GM23248 (cell line): ENCODE measurements around the gene ICE2. TPM values are rescaled to one million over a fixed set of nuclear protein-coding genes. Genes with fewer than 3 reads are reported as not detected.

Experiments used
- DNase-seq: peaks from one replicate; pipeline ENCODE4 v3.0.0-alpha.2; 2015
- H2AFZ ChIP-seq: fragments of 200-600 bp; sonication (generic); 2 replicates; pipeline ENCODE4 v1.6.1; 2016; ENCODE audit warnings: antibody characterized with exemption
- H3F3A ChIP-seq: fragments of 200-600 bp; sonication (generic); 2 replicates; pipeline ENCODE4 v1.6.1; 2016; ENCODE audit warnings: mild to moderate bottlenecking, antibody characterized with exemption, mixed run types; ENCODE audit not compliant: insufficient read depth
- H3K27ac ChIP-seq: fragments of 200-600 bp; sonication (generic); 2 replicates; pipeline ENCODE4 v1.5.1; 2016; ENCODE audit warnings: mild to moderate bottlenecking
- H3K27me3 ChIP-seq: fragments of 200-600 bp; sonication (generic); replicated peaks from 2 replicates; pipeline ENCODE4 v1.6.1; 2016; ENCODE audit warnings: mild to moderate bottlenecking; ENCODE audit not compliant: insufficient read depth
- H3K36me3 ChIP-seq: fragments of 200-600 bp; sonication (generic); 2 replicates; pipeline ENCODE4 v1.6.1; 2016; ENCODE audit warnings: low read depth, mild to moderate bottlenecking
- H3K4me1 ChIP-seq: fragments of 200-600 bp; sonication (generic); 2 replicates; pipeline ENCODE4 v1.6.1; 2016; ENCODE audit warnings: mild to moderate bottlenecking; ENCODE audit not compliant: insufficient read depth
- H3K4me2 ChIP-seq: fragments of 200-600 bp; sonication (generic); one replicate; pipeline ENCODE4 v1.6.1; 2016; ENCODE audit warnings: mild to moderate bottlenecking; ENCODE audit not compliant: unreplicated experiment
- H3K4me3 ChIP-seq: fragments of 200-600 bp; sonication (generic); 2 replicates; pipeline ENCODE4 v1.5.1; 2016; ENCODE audit warnings: mild to moderate bottlenecking
- H3K79me2 ChIP-seq: fragments of 200-600 bp; sonication (generic); 2 replicates; pipeline ENCODE4 v1.6.1; 2016; ENCODE audit warnings: mild to moderate bottlenecking; ENCODE audit not compliant: insufficient read depth
- H3K9ac ChIP-seq: fragments of 200-600 bp; sonication (generic); 2 replicates; pipeline ENCODE4 v1.6.1; 2016; ENCODE audit warnings: mild to moderate bottlenecking
- H3K9me2 ChIP-seq: fragments of 200-600 bp; sonication (generic); 2 replicates; pipeline ENCODE4 v1.6.1; 2016; ENCODE audit warnings: mixed run types, mild to moderate bottlenecking, moderate library complexity; ENCODE audit not compliant: insufficient read depth
- H3K9me3 ChIP-seq: fragments of 200-600 bp; sonication (generic); one replicate; pipeline ENCODE4 v1.6.1; 2017; ENCODE audit warnings: low read depth
- H4K20me1 ChIP-seq: fragments of 200-600 bp; sonication (generic); 2 replicates; pipeline ENCODE4 v1.6.0; 2016; ENCODE audit not compliant: insufficient read depth
- EZH2 ChIP-seq: fragments of 200-600 bp; sonication (generic); IDR thresholded peaks from 2 replicates; pipeline ENCODE4 v1.6.1; 2018; ENCODE audit warnings: antibody characterized with exemption, mild to moderate bottlenecking; ENCODE audit not compliant: insufficient read depth, poor library complexity, severe bottlenecking
- EZH2phosphoT487 ChIP-seq: fragments of 200-600 bp; sonication (generic); IDR thresholded peaks from 2 replicates; pipeline ENCODE4 v1.6.1; 2018; ENCODE audit warnings: antibody characterized with exemption, moderate library complexity, mild to moderate bottlenecking, low read depth; ENCODE audit not compliant: insufficient read depth
- WGBS, 2 experiments: methylation state at CpG; one replicate each; pipeline ENCODE4 v1.1.6; 2015 to 2017; ENCODE audit warnings: low lambda C conversion rate in 2 of 2, low coverage in 1 of 2; ENCODE audit errors: missing lambda C conversion rate in 2 of 2; 5-methylcytosine and 5-hydroxymethylcytosine counted together
- in situ Hi-C: fragments of 300-500 bp; cut with MboI; formaldehyde crosslinking; loops from 2 replicates; pipeline ENCODE4 v1.15.0; 2020
- polyA plus RNA-seq: library from polyadenylated mRNA; unstranded; fragments of >200 nt; fragmentation: Nextera tagmentation; extraction: Ambion mirVana; gene quantifications from 2 replicates; pipeline ENCODE4 v1.2.1, GENCODE V29; 2016
- total RNA-seq: library from RNA; depleted of rRNA; stranded (reverse); fragments of >200 nt; shearing (Covaris generic); gene quantifications from 2 replicates; pipeline ENCODE4 v1.2.3, GENCODE V29; 2014

Gene ICE2
- total and polyA plus RNA-seq, 2 experiments from 2014 or later = 21.6 to 25.5 TPM

DNA sequence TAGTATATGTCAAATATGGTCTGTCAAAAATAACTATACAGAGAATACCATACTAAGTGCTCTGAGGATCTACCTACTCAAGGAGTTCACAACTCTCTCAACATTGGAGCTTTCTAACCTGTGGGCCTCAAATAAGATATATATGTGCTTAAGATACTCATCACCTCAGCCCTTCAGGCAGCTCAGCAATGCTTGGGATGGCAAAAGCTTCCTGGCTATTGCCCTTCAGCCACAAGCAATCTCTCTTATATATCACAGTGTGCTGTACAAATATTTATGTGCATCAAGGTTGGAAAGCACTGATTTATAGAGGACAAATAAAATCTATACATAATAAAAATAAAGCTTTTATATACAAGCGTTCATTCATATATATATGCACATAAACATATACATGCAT lies 40.3 kb downstream of the ICE2 start:
- Histone ChIP-seq H3K27me3 (no peaks in the 10 kb centered on the region), H3K79me2 (peaks cover 36% of the 10 kb centered on the region), H3K36me3 (0 out of 2 replicates have a peak, but pooled peaks cover 7% of the 10 kb centered on the region), H3K4me2 (no peak overlapping the region), H3F3A (peaks cover 16% of the 10 kb centered on the region), H3K9me2 (no peaks in the 10 kb centered on the region), H3K27ac (no peak overlapping the region), H3K4me1 (peaks cover 24% of the 10 kb centered on the region), H2AFZ (no peak overlapping the region), H3K9me3 (no peaks in the 10 kb centered on the region), H3K9ac (no peak overlapping the region), H4K20me1 (no peaks in the 10 kb centered on the region), H3K4me3 (no peak overlapping the region)
- no peak for DNase-seq
- WGBS, 2 experiments = 68 to 75% methylated on average over 1 of the region's 1 CpG
- in situ Hi-C loops = no loop called here
- TF ChIP-seq EZH2phosphoT487 = no peak

DNA sequence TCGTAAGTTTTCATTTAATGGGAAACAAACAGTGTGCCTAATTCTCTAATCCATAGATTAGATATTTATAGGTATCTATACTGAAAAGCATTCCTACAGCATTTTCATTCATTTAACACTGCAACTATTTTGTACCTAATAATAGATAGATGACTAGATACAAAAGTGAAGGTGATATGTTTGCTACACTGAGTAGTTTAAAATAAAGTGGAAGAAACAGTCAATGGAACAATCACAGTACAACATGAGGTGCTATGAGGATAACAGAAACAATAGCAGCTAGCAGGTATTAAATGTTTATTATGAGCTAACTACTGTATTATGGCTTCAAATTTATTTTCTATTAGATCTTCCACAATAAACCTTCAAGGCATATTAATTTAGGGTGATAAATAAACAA lies 50.0 kb downstream of the ICE2 start:
- Histone ChIP-seq H3K4me2 (no peak overlapping the region), H2AFZ (no peak overlapping the region), H3K4me1 (peaks cover 16% of the 10 kb centered on the region), H3K27me3 (no peaks in the 10 kb centered on the region), H3K9me2 (no peaks in the 10 kb centered on the region), H3K9me3 (no peaks in the 10 kb centered on the region), H3K9ac (no peak overlapping the region), H4K20me1 (no peaks in the 10 kb centered on the region), H3K4me3 (no peak overlapping the region), H3K27ac (no peak overlapping the region), H3K36me3 (peaks cover 6% of the 10 kb centered on the region; the same call in 1 of the 2 replicates), H3K79me2 (peaks cover 17% of the 10 kb centered on the region), H3F3A (peaks cover 33% of the 10 kb centered on the region)
- in situ Hi-C loops = no loop called here
- no peak for DNase-seq
- WGBS, 2 experiments = 94 to 95% methylated on average over 1 of the region's 1 CpG
- no peak for TF ChIP-seq EZH2
- TF ChIP-seq EZH2phosphoT487 = no peak

DNA sequence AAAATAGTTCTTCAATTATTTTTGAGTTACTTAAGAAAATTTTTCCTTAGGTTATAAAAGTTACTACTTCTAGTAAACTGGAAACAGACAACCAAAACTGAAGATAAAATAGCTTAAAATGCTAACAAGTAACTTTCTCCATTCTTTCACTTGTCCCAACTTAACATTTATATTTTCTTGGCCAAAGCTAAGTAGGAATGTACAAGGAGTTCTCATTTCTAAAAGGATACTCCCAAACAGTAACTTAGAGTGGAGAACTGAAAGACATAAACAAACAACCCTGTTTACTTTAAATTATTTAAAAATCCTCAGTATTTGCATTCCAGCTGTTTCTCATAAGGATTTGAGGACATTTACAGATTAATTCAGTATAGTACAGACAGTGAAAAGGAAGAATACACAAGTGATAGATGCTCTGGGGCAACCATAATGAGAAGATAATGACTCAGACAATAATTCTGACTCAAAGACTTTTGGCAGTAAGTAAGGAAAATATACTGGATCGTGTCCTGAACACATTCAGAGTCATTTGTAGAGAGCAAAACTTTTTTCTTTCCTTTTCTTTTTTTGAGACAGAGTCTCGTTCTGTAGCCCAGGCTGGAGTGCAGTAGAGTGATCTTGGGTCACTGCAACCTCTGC lies 52.0 kb downstream of the ICE2 start:
- H3K27me3 ChIP-seq = no peaks in the 10 kb centered on the region
- H3K9me3 ChIP-seq = no peaks in the 10 kb centered on the region
- peak overlapping the region; percentile 71 for H3K27ac ChIP-seq
- H3K9me2 ChIP-seq = no peaks in the 10 kb centered on the region
- peaks cover 24% of the 10 kb centered on the region for H3K79me2 ChIP-seq
- H3K4me3 ChIP-seq = peak overlapping the region; percentile 51
- peak overlapping the region; percentile 60 for H3K4me2 ChIP-seq
- in situ Hi-C loops = no loop called here
- no peaks in the 10 kb centered on the region for H4K20me1 ChIP-seq
- H3K9ac ChIP-seq = peak overlapping the region; percentile 53
- peak; percentile 91 for DNase-seq
- H3K4me1 ChIP-seq = peaks cover 34% of the 10 kb centered on the region
- no peak for TF ChIP-seq EZH2phosphoT487
- no peak for TF ChIP-seq EZH2
- H2AFZ ChIP-seq = no peak overlapping the region
- peaks cover 6% of the 10 kb centered on the region for H3K36me3 ChIP-seq
- peaks cover 44% of the 10 kb centered on the region for H3F3A ChIP-seq
- WGBS, 2 experiments = 0 to 8% methylated on average over 2 of the region's 2 CpGs

DNA sequence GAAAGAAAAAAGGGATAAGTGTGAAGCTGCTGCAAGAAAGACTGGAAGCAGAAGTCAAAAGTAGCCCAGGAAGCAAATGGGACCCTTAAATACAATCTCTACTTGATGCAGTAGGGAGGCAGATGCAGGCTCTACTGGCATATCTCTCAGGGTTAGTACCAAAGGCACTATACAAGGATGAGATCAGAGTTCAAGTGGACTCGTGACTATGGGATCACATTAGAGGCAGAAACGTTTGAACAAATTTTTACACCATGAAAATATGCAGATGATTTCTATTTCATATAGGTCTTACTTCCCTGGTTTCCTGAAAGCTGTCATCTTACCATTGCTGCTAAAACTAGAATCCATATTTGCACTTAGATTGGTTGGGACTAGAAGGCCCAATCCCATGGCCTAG lies 53.5 kb downstream of the ICE2 start:
- 64 to 78% methylated on average over 2 of the region's 2 CpGs for WGBS, 2 experiments
- no peak overlapping the region for H3K9ac ChIP-seq
- H3K9me3 ChIP-seq = no peaks in the 10 kb centered on the region
- peaks cover 49% of the 10 kb centered on the region for H3F3A ChIP-seq
- peaks cover 49% of the 10 kb centered on the region for H3K4me1 ChIP-seq
- H3K27me3 ChIP-seq = no peaks in the 10 kb centered on the region
- H3K79me2 ChIP-seq = peaks cover 24% of the 10 kb centered on the region
- TF ChIP-seq EZH2phosphoT487 = no peak
- TF ChIP-seq EZH2 = no peak
- H2AFZ ChIP-seq = no peak overlapping the region
- H3K27ac ChIP-seq = no peak overlapping the region
- H3K9me2 ChIP-seq = no peaks in the 10 kb centered on the region
- H4K20me1 ChIP-seq = no peaks in the 10 kb centered on the region
- no peak for DNase-seq
- H3K4me3 ChIP-seq = no peak overlapping the region
- in situ Hi-C loops = no loop called here
- H3K36me3 ChIP-seq = peaks cover 6% of the 10 kb centered on the region
- H3K4me2 ChIP-seq = no peak overlapping the region

DNA sequence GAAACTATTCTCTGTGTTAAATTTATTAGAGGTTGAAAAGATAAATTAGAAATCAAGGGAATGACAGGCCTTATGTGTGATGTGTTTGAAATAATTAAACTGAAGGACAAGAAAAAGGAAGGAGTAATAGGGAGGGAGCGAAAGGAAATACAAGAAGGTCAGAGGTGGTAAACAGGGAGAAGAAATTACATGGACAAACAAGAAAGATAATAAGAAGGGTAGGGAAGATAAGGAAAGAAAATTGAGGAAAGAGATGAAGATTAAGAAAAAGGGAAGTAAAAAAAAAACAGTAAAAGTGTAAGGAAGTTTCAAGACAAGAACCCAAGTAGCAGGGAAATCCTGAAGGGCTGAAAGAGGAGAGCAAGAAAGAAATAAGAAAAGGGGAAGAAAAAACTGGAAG lies 54.9 kb downstream of the ICE2 start:
- H3K4me1 ChIP-seq = peaks cover 61% of the 10 kb centered on the region
- in situ Hi-C loops = no loop called here
- peak overlapping the region; percentile 9 for H3K4me3 ChIP-seq
- peak overlapping the region; percentile 64 for H3K4me2 ChIP-seq
- H3K79me2 ChIP-seq = peaks cover 24% of the 10 kb centered on the region
- peaks cover 44% of the 10 kb centered on the region for H3F3A ChIP-seq
- H3K27me3 ChIP-seq = no peaks in the 10 kb centered on the region
- no peak overlapping the region for H2AFZ ChIP-seq
- H3K9ac ChIP-seq = peak overlapping the region; percentile 55
- DNase-seq = no peak
- no peaks in the 10 kb centered on the region; the same call in 1 of the 2 replicates for H3K36me3 ChIP-seq
- 97 to 100% methylated on average over 1 of the region's 1 CpG for WGBS, 2 experiments
- H3K9me3 ChIP-seq = no peaks in the 10 kb centered on the region
- H4K20me1 ChIP-seq = no peaks in the 10 kb centered on the region
- peak overlapping the region; percentile 66 for H3K27ac ChIP-seq
- no peak for TF ChIP-seq EZH2
- no peak for TF ChIP-seq EZH2phosphoT487
- no peaks in the 10 kb centered on the region for H3K9me2 ChIP-seq
